GM21515 (cell line): Measurements from ENCODE around the gene GPR149.
"Not testable (repeated sequence)": the region's sequence is repeated elsewhere in the genome, so short reads cannot be mapped to it uniquely, and the experiment has no call there.

Experiments
- ATAC-seq: cut with Tn5 transposase; IDR thresholded peaks from one replicate; pipeline ENCODE4 v1.9.1; 2021; ENCODE audit not compliant: unreplicated experiment

GPR149 gene, protein sequence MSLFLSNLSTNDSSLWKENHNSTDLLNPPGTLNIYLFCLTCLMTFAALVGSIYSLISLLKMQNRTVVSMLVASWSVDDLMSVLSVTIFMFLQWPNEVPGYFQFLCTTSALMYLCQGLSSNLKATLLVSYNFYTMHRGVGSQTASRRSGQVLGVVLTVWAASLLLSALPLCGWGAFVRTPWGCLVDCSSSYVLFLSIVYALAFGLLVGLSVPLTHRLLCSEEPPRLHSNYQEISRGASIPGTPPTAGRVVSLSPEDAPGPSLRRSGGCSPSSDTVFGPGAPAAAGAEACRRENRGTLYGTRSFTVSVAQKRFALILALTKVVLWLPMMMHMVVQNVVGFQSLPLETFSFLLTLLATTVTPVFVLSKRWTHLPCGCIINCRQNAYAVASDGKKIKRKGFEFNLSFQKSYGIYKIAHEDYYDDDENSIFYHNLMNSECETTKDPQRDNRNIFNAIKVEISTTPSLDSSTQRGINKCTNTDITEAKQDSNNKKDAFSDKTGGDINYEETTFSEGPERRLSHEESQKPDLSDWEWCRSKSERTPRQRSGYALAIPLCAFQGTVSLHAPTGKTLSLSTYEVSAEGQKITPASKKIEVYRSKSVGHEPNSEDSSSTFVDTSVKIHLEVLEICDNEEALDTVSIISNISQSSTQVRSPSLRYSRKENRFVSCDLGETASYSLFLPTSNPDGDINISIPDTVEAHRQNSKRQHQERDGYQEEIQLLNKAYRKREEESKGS

DNA sequence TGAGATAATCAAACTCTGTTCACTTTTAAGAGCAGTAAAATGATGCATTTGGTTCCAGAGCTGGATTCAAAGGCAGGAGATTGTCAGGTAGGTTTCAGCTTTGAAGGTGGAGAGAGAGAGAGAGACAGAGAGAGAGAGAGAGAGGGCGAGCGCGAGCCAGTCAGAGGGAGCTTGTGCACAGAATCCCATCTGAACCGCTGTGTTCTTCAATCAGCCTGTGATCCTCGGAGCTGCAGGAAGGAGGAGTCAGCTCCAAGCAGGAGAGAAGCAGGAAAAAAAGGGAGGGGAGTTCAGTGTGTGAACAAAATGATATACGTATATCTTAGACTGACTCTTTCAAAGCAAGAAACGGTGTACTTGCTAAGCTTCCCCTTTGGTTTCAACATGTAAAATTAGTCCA is at the start of gene GPR149:
Gene GPR149 (minus strand): TSS at position 177 of the 400 bp plus-strand sequence. CDS start 575 bp downstream, outside the sequence.
- no peak for ATAC-seq

DNA sequence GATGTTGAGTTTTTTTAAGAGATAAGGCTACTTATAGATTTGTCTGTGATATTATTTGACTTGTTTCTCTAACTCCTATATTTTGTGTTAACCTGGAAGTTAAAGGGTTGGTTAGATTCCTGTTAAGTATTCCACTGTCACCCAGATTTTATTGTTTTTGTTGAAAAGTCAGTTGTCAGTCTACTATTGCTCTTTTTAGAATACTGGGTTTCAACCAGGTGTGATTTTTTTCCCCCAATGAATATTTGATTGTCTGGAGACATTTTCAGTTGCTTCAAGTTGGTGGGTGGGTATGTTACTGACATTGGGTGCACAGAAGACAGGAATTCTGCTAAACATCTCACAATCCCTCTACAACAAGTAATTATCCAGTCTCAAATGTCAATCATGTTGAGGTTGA is 43.8 kb upstream of the GPR149 start:
- ATAC-seq = no peak

DNA sequence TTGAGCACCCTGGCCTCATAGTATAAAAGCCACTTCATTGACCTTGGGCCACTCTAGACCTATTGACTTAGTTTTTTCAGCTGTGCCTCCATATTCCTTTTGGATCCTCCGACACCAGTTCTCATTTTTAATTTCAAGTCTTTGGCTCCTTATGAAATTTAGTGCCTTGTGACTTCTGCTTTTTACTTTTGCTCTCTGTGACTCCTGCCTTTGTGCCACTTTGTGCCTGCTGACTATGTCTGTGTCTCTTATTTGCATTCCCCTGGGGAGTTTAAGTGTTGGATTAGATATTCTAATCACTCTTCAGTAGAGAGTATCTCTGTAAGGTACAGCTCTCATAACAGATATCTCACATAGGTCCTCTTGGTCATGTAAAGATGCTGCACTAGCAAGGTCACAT is 39.6 kb upstream of the GPR149 start:
- no peak for ATAC-seq

DNA sequence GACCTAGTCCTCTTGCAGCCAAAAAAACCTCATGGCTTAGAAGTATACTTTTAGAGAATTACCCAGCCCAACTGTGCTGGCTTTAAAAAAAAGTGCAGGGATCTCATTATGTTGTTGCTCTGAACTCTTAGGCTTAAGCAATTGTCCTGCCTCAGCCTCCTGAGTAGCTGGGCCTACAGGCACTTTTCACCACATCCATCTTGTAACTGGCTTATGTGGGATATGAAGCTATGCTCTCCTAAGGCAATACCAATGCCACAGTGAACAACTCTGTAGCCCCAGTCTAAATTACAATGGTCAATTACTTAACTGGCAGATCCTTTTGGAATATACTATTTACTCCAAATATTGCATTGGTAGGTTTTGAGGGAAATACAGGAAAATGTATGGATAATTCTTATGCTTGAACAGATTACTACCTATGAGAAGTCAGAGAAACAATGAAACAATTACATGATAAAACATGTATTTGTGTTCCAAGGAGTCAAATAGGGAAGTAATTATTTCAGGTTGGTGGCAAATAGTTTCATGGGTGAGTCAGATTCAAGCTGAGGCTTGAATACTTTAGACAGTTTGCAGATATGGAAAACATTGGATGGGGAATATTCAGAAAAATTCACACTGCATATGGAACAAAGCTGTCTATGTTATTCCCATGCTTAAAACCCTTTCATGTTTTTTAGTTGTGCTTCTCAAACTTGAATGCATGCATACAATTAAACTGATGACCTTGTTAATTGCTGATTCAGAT is 34.6 kb upstream of the GPR149 start:
- ATAC-seq = no peak

DNA sequence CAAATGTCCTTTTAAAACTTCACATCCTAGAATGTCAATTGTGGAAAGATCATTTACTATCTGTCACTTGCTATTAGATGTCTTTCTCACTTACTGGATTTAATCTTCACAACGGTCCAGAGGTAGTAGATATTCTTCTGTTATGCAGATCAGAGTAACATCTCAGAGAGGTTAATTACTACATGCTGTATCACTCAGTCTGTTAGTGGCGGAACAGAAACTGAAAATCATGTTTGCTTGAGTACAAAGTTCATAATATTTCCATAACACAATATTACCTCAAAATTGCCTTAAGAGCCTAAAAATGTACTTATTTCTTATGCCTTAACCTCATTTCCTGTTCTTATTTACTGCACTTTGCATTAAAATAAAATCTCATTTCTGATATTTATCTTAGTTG is 28.6 kb upstream of the GPR149 start:
- no peak for ATAC-seq

DNA sequence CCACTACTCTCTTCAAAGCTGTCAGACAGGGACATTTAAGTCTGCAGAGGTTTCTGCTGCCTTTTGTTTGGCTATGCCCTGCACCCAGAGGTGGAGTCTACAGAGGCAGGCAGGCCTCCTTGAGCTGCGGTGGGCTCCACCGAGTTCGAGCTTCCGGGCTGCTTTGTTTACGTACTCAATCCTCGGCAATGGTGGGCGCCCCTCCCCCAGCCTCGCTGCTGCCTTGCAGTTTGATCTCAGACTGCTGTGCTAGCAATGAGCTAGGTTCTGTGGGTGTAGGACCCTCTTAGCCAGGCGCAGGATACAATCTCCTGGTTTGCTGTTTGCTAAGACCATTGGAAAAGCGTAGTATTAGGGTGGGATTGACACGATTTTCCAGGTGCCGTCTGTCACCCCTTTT is 9.1 kb upstream of the GPR149 start:
- not testable (repeated sequence) for ATAC-seq

DNA sequence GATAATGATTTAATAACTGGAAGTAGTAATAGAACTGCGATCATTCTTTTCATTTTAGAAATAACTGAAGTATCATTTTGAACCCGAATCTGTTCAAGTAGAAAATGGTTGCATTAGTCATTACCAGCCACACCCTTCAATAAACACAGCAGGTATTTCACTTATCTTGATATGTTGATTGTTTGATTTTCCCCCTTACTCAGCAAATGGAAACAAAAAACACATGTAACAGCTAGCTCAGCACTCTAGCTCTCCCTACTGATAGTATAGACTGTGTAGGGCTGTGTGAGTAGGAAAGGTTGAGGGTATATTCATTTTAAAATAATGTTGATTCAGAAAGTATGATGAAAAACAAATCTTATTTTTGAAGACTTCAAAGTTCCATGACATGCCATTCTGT is 1.1 kb upstream of the GPR149 start:
- no peak for ATAC-seq

DNA sequence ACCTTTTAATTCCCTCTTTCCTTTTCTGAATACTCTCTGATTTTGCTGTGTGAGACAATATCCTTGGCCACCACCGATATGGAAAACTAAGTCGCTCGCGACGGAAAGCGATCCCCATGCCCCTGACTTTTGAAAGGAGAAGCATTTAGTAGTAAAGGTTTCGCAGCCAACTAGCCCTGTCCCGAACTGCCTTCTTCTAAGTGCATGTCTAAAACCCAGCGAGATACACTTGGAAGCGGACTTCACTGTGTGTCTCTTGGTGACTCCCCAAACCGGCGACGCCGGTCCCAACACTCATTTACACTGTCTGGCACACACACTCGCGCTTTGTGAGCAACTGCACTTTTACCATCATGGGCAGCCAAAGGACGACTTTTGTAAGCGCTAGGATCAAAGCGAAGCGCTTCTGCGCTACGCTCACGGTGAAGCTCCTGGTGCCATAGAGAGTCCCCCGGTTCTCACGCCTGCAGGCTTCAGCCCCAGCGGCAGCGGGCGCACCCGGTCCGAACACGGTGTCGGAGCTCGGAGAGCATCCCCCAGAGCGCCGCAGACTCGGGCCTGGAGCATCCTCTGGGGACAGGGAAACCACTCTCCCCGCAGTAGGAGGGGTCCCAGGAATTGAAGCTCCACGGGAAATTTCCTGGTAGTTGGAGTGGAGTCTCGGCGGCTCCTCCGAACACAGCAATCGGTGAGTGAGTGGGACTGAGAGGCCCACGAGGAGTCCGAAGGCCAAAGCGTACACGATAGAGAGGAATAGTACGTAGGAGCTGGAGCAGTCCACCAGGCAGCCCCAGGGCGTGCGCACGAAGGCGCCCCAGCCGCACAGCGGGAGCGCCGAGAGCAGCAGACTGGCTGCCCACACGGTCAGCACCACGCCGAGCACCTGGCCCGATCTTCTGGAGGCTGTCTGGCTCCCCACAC is 1.4 kb downstream of the GPR149 start:
- no peak for ATAC-seq

DNA sequence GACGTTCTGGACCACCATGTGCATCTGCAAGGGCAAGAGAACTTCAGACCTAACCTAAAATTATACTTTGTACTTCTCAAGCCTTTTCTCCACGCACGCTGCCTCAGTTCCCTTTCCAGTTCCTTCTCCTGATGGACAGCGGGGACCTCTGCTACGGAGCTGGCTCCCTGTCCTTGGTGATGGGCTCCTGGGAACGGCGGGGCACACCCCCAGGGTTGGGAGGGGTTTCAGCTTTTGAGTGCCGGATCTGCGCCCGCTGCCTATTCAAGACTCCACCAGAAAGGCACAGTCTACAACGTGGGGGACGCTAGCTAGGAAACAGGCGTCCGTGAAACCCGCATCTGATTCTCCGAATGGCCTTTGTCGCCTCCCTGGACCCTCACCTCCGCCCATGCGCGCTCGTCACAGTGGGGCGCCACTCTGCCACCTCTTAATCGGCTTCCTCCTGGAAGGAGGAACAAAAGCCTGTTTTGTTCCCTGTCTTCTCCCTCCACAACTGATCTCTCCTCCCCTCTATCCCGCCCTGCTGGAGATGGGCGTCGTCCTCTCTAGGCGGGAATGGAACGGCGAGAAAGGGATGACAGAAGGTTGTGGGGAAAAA is 2.2 kb downstream of the GPR149 start:
- ATAC-seq = no peak

DNA sequence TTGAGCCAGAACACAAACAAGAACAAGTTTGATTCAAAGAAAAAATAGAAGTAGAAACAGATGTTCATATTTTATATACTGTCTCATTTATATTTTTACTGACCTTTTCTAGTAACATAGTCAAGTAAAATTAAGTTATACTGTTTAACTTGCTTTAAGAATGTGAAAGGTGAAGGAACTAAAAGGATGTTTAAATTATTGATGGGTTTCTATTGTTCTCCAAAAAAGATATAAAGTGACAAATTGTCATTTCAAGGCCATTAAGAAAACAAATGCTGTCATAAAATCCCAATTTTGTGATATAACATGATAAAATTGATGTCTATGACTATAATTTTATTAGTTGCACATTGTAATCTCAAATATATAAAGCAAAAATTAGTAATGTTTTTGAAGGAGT is 7.3 kb downstream of the GPR149 start:
- no peak for ATAC-seq

DNA sequence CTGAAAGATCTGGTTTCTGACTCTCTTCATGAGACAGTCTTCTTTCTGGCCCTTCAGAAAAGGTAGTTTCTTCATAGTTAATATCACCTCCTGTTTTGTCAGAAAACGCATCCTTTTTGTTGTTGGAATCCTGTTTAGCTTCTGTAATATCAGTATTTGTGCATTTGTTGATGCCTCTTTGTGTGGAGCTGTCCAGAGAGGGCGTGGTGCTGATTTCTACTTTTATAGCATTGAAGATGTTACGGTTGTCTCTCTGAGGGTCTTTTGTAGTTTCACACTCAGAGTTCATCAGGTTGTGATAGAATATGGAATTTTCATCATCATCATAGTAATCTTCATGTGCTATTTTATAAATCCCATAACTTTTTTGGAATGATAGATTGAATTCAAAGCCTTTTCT is 8.9 kb downstream of the GPR149 start:
- ATAC-seq = no peak

DNA sequence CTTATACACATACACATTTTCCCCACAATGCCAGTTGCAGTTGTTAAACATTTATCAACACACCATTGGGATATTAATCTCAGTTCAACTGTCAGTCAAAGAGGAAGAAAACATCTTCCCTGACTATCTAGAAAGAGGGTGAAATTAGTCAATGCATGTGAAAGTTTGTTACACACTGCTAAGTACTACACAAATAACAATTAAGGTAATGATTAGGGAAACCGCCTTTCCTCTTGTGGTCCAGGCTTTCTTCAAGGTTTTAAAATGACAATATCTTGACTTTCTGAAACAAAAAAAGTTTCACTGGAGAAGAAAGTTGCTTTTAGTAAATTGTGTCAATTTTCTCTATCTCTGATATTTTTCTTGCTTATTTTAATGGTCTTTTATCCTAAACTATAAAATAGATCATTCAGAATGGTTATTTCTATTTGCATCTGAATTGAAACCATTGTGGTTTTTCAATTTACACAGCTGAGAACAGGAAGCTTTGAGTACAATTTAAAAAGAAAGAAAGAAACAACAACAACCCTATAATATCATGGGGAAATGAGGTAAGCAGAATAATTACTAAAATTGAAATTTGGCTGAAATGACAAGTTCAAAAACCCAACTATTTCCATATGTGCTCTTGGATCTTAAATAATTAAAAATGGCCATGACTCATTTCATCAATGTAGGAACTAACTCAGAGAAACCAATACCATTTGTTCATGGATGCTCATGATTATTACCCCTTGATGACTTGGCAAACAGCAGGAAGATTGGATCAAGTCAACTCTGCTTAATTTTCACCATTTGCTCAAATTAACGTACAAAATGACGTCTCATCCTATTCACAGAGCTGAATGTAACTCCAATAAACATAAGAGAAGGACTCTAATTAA is 31.7 kb downstream of the GPR149 start:
- ATAC-seq = peak; percentile 95

DNA sequence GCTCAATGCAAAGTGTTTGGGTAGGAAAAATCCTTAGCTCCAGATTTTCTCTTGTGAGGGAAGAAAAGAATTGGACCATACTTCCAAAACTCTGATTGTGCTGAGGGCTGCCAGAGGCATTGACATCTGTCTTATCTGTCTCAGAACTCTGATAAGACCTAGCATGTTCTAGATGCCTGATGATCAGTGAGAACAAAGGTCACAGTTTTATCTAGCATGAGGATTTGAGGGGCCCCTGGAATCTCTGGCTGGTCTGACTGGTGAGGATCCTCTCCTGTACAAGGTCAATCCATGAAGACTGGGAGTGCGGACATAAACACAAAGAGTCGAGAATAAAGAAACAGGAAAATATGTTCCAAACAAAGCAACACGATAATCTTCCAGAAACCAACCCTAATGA is 40.1 kb downstream of the GPR149 start:
- ATAC-seq = no peak

DNA sequence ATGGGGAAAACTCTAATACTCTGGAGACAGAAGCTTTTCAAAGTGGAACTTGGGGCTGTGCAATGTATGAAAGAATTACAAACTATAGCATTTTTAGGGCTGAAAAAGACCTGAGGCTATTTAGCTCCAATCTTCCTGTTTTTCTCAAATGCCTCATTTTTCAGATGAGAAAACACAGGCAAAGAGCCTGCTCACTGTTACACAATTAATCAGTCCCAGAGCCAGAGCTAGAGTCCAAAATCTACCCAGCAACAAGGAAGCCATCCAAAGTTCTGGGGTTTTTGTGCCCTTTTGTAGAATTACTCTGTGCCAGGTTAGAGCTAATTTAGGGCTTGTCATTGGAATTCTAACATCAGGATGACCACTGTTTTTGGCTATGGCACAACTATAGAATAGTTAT is 45.5 kb downstream of the GPR149 start:
- no peak for ATAC-seq

DNA sequence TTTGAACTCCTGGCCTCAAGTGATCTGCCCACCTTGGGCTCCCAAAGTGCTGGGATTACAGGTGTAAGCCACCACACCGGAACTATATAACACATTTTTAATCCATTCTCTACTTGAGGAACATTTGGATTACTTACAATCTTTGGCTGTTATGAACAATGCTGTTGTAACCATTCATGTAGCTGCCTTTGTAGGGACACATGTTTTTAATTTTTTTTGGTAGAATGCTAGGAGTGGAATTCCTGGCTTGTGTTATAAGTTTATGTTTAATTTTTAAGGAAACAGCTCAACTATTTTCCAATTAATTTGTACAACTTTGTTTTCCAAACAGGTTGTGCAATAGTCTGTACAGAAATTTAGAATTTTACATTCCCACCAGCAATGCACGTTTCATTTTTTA is 51.7 kb downstream of the GPR149 start:
- ATAC-seq = no peak

DNA sequence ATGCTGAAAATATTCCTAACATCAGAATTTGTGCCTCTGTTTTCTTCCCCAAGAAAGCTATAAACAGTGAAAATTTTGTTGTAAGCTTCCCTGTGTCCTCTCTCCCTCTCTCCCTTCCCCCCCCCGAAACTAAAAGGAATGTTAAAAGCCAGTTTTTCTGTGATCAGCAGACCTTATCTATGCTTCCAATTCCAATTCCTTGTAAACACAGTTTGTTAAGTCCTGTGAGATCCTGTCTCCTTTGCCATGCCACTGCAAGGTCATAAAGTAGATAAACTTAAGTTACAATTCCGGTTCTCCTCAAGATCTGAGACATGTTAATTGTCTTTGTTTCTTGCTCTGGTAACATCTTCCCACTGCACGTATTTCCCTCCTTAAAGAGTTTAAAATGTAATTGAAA is 62.8 kb downstream of the GPR149 start:
- no peak for ATAC-seq

DNA sequence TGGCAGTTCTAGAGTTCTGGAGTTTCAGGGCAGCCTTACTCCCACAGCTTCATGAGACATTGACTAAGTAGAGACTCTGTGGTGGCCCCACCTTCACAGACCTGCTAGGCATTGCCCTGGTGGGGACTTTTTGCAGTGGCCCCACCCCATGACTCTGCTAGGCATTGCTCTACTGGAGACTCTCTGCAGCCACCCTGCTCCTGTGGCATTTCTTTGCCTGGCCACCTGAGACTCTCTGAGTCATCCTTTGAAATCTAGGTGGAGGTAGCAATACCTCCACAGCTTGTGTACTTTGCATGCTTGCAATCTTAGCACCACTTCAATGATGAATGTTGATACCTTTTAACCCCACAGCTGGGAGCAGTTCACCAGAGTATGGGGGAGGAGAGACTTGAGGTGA is 65.1 kb downstream of the GPR149 start:
- no peak for ATAC-seq

DNA sequence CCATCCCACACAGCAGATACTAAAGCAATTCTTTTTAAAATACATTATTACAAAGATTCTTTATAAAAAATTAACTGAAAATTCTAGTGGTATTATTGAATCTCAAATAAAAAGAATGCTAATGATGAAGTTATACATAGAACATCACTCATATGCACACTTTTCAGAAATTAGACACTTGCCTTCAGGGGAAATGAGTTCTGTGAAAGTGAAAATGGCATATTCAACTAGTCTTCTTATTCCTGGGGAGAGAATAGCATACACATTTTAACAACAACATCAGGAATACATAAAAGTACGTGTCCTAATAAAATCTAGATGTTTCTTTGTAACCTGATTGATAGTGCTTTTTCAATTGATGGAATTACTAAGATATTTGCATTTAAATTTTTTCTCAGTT is 68.9 kb downstream of the GPR149 start:
- ATAC-seq = no peak

DNA sequence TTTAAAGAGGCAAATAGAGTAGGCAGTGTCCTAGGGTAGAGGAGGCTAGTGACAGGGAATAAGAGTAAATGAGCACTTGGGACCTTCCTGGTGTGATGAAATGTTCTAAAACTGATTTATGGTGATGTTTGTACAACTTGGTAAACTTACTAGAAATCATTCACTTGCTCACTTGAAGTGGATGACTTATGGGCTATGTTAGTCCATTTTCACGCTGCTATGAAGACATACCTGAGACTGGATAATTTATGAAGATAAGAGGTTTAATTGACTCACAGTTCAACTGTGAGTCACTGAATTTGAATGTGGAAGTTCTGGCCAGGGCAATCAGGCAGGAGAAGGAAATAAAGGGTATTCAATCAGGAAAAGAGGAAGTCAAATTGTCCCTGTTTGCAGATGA is 74.0 kb downstream of the GPR149 start:
- ATAC-seq = no peak
